ENCODE measurements around the gene RALGAPA2. TPM values are rescaled to one million over a fixed set of nuclear protein-coding genes. Genes with fewer than 3 reads are reported as not detected.

Gene RALGAPA2
- total RNA-seq, 1 donor from 2014 or later, result 28.1 TPM

DNA sequence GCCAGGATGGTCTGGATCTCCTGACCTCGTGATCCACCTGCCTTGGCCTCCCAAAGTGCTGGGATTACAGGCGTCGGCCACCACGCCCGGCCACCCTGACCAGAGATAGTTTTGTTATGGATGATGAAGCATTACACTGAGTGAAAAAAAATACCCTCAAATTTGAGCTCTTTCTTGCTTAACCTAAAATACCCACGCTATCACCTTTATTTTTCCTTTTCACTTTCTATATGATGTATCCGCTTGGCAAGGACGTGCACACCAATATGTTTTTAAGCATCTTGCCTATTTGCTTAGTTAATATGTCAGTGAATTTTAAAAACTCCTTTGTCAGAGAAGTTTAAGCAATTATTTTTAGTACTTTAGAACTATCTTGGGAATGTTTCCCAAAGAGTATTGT, 194.2 kb downstream of the RALGAPA2 start:
- TF ChIP-seq, protein P1, sequence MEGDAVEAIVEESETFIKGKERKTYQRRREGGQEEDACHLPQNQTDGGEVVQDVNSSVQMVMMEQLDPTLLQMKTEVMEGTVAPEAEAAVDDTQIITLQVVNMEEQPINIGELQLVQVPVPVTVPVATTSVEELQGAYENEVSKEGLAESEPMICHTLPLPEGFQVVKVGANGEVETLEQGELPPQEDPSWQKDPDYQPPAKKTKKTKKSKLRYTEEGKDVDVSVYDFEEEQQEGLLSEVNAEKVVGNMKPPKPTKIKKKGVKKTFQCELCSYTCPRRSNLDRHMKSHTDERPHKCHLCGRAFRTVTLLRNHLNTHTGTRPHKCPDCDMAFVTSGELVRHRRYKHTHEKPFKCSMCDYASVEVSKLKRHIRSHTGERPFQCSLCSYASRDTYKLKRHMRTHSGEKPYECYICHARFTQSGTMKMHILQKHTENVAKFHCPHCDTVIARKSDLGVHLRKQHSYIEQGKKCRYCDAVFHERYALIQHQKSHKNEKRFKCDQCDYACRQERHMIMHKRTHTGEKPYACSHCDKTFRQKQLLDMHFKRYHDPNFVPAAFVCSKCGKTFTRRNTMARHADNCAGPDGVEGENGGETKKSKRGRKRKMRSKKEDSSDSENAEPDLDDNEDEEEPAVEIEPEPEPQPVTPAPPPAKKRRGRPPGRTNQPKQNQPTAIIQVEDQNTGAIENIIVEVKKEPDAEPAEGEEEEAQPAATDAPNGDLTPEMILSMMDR (conservative IDR thresholded peaks at IDR 0.05), result no peak
- H3K4me1 Mint-ChIP-seq (ENCODE audit: unreplicated experiment), result peaks cover 8% of the 10 kb centered on the region
- no peaks in the 10 kb centered on the region for H3K27me3 Mint-ChIP-seq
- no peak overlapping the region for H3K4me3 Mint-ChIP-seq
- no peak overlapping the region for H3K27ac Mint-ChIP-seq
- H3K36me3 Mint-ChIP-seq, result peaks cover 33% of the 10 kb centered on the region
- DNase-seq (ENCODE audit: extremely low spot score, unreplicated experiment), result no peak
- peaks cover 5% of the 10 kb centered on the region for H3K9me3 Mint-ChIP-seq

DNA sequence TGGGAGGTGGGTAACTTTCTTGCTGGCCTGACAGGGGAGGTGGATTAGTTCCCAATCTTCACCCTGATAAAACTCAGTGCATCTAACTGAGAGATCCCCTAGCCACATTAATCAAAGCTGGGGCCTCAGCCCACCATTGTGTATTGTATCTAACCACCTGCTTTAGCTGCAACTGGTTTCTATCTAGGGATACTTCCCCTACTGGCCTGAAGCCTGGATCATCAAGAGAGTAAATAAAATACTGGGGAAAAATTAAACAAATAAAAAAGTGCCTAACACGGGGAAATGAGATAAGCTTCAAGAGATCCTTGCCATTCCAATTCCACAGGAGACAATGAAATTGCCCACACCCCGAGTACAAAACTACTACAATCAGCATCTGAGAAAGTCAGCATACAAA, 195.1 kb downstream of the RALGAPA2 start:
- no peak for DNase-seq (ENCODE audit: extremely low spot score, unreplicated experiment)
- TF ChIP-seq, protein P1 (conservative IDR thresholded peaks at IDR 0.05), result no peak
- Mint-ChIP-seq H3K9me3 (peaks cover 5% of the 10 kb centered on the region), H3K36me3 (peaks cover 38% of the 10 kb centered on the region), H3K27me3 (no peaks in the 10 kb centered on the region), H3K27ac (no peak overlapping the region), H3K4me1 (ENCODE audit: unreplicated experiment) (peaks cover 8% of the 10 kb centered on the region), H3K4me3 (no peak overlapping the region)

DNA sequence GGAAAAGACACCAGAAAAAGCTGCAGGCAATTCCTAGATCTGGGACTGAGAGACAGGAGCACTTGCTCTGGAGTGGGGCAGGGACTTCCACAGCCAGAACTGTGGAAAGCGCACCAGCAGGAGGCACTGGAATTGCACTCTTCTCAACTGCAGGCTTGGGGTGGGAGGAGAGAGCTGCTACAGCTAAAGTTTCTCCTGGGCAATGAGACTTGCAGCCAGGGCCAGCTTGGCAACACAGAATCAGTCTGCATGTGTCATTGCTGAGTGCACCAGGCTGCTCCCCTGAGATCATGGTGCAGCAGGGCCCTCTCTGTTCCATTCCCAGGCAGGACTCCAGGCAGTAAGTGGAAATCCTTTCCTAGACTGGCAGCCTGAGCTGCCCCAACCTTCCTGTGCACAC, 198.7 kb downstream of the RALGAPA2 start:
- TF ChIP-seq, protein P1 (conservative IDR thresholded peaks at IDR 0.05), result no peak
- Mint-ChIP-seq H3K36me3 (peaks cover 32% of the 10 kb centered on the region), H3K27me3 (no peaks in the 10 kb centered on the region), H3K27ac (no peak overlapping the region), H3K9me3 (peaks cover 5% of the 10 kb centered on the region), H3K4me3 (no peak overlapping the region), H3K4me1 (ENCODE audit: unreplicated experiment) (no peaks in the 10 kb centered on the region)
- no peak for DNase-seq (ENCODE audit: extremely low spot score, unreplicated experiment)

DNA sequence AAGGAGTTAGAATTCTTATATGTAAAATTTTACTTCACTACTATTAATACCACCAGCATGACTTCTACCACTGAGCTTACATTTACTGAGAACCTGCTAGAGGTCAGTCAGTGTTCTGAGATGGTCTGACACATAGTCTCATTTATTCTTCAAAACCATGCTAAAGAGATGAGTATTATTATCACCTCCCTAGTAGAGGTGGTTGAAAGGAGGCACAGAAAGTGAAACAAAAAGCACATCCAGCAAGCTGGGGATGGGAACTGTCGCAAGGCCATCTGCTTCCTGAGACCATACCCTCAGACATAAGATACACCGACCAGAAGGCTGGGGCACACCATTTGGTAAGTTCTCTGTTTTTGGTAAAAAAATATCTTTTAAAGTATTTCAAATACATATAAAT, 206.9 kb downstream of the RALGAPA2 start:
- Mint-ChIP-seq H3K4me1 (ENCODE audit: unreplicated experiment) (no peaks in the 10 kb centered on the region), H3K4me3 (no peak overlapping the region), H3K9me3 (no peaks in the 10 kb centered on the region), H3K27me3 (no peaks in the 10 kb centered on the region), H3K36me3 (peaks cover 16% of the 10 kb centered on the region), H3K27ac (no peak overlapping the region)
- DNase-seq (ENCODE audit: extremely low spot score, unreplicated experiment), result no peak
- TF ChIP-seq, protein P1 (conservative IDR thresholded peaks at IDR 0.05), result no peak

DNA sequence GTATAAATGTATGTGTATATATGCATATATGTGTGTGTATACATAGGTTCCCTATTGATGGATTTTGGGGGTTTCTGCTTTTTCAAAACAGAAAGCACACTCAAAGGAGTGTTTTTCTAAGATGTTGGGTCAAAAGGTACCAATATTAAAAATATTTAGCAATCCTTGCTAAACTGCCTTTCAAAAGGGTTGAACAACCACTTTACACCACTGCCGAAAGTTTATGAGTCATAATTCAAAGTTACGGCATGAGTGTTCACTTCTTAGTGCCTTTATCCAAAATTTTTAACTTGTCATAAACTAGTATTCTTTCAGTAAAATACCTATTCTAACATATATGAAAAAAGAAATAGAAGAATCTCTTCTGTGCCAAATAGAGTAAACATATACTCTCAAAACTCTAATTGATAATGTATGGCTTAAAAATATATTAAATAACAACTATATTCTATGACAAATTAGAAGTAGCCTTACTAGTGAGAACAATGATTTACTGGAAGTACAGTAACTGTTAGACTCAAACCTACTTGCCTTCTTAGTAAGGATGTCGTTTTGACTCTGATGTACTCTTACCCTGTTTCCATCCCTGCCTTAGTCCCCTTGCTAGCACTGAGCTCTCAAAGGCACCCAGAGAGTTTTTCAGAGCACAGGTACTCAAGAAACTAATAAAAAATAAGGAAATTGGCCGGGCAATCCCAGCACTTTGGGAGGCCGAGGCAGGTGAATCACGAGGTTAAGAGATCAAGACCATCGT, 208.5 kb downstream of the RALGAPA2 start:
- Mint-ChIP-seq H3K27me3 (no peaks in the 10 kb centered on the region), H3K4me3 (no peak overlapping the region), H3K9me3 (no peaks in the 10 kb centered on the region), H3K4me1 (ENCODE audit: unreplicated experiment) (peaks cover under 1% of the 10 kb centered on the region), H3K36me3 (peaks cover 16% of the 10 kb centered on the region), H3K27ac (no peak overlapping the region)
- TF ChIP-seq, protein P1 (conservative IDR thresholded peaks at IDR 0.05), result no peak
- no peak for DNase-seq (ENCODE audit: extremely low spot score, unreplicated experiment)

Data from type B pancreatic cell (in vitro differentiated cells).